ENCODE measurements around the gene S1PR5.

S1PR5 gene

DNA sequence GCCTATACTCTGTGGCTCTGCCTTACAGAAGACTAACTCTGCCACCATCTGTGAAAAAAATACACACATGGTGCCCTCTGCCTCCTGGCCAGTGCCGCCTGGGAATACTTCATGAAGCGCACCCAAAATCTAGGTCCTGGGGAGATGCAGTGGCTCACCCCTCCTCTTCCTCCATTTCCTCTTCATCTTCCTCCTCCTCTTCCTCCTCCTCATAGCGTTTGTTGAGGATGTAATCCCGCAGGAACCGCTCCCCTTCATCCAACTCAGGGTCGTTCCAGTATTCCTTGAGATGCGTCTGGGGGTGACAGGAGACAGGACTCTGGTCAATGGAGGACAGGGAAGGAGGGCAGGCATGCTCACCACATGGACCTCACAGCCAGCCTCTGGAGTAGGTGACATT lies 42.9 kb upstream of the S1PR5 start:
- in situ Hi-C loops (cut with MboI; ENCODE audit: low sequenced_read_pairs, unreplicated experiment), result no loop called here
- DNase-seq (ENCODE audit: low spot score), result no peak
- TF ChIP-seq, protein P1, sequence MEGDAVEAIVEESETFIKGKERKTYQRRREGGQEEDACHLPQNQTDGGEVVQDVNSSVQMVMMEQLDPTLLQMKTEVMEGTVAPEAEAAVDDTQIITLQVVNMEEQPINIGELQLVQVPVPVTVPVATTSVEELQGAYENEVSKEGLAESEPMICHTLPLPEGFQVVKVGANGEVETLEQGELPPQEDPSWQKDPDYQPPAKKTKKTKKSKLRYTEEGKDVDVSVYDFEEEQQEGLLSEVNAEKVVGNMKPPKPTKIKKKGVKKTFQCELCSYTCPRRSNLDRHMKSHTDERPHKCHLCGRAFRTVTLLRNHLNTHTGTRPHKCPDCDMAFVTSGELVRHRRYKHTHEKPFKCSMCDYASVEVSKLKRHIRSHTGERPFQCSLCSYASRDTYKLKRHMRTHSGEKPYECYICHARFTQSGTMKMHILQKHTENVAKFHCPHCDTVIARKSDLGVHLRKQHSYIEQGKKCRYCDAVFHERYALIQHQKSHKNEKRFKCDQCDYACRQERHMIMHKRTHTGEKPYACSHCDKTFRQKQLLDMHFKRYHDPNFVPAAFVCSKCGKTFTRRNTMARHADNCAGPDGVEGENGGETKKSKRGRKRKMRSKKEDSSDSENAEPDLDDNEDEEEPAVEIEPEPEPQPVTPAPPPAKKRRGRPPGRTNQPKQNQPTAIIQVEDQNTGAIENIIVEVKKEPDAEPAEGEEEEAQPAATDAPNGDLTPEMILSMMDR (IDR thresholded peaks at IDR 0.05; ENCODE audit: borderline replicate concordance, control extremely low read depth, extremely low read depth, insufficient read depth, missing control alignments), result no peak

GRCh38 chr19:10557603-10558197 lies 40.5 kb upstream of the S1PR5 start:
- in situ Hi-C loops (cut with MboI; ENCODE audit: low sequenced_read_pairs, unreplicated experiment), result no loop called here
- DNase-seq (ENCODE audit: low spot score), result no peak
- TF ChIP-seq, protein P1 (IDR thresholded peaks at IDR 0.05; ENCODE audit: borderline replicate concordance, control extremely low read depth, extremely low read depth, insufficient read depth, missing control alignments), result no peak

- DNase-seq (ENCODE audit: low spot score), result no peak
- in situ Hi-C loops (cut with MboI; ENCODE audit: low sequenced_read_pairs, unreplicated experiment), result no loop called here
- TF ChIP-seq, protein P1 (IDR thresholded peaks at IDR 0.05; ENCODE audit: borderline replicate concordance, control extremely low read depth, extremely low read depth, insufficient read depth, missing control alignments), result no peak
These were observed 38.3 kb upstream of the S1PR5 start for GRCh38 chr19:10555610-10555973.

- DNase-seq (ENCODE audit: low spot score), result no peak
- TF ChIP-seq, protein P1 (IDR thresholded peaks at IDR 0.05; ENCODE audit: borderline replicate concordance, control extremely low read depth, extremely low read depth, insufficient read depth, missing control alignments), result no peak
- in situ Hi-C loops (cut with MboI; ENCODE audit: low sequenced_read_pairs, unreplicated experiment), result no loop called here
These were observed 37.7 kb upstream of the S1PR5 start for GRCh38 chr19:10554760-10555609.

DNA sequence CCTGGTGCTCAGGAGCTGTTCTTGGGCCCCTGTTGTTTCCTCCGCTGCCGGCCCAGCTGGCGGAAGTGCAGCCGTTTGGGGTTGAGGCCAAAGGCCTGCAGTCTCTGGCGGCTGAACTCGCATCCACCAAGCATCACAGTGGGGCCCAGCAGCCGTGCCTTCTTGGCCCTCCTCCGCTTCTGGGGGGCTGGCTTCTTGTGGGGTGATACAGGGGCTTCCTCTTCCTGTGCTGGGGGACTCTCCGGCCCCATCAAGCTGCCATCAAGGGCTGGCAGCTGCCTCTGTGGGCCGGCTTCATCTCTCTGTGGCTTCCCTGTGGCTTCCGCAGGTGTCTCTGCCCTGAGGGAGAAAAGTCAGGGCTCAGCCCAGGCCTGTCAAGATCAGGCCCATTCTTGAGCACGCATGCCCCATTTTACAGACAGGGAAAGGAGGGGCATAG lies 36.7 kb upstream of the S1PR5 start:
- in situ Hi-C loops (cut with MboI; ENCODE audit: low sequenced_read_pairs, unreplicated experiment), result no loop called here
- TF ChIP-seq, protein P1 (IDR thresholded peaks at IDR 0.05; ENCODE audit: borderline replicate concordance, control extremely low read depth, extremely low read depth, insufficient read depth, missing control alignments), result no peak
- DNase-seq (ENCODE audit: low spot score), result peak; percentile 80

DNA sequence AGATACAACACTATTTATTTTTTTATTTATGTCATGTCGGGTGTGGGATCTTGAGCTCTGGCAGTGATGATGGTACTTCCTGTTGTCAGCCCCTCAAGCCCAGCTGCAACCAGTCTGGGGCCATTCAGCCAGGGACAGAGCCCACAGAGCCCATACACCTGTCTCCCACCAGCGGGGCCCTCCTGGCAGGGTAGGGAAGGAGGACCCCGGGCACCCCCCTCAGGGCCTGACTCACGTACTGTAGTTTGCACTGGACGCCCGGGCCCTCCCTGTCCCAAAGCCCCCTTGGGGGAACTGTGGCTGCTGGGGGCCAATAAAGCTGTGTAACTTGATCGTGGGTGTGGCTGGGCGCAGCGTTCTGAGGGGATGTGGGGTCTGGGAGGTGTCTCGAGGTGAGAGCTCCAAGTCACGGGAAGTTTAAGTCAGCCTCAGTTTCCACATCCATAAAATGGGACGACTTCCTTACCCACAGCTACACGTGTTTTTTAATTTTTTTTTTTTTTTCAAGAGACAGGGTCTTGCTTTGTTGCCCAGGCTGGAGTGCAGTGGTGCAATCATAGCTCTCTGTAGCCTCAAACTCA lies 35.9 kb upstream of the S1PR5 start:
- TF ChIP-seq, protein P1 (IDR thresholded peaks at IDR 0.05; ENCODE audit: borderline replicate concordance, control extremely low read depth, extremely low read depth, insufficient read depth, missing control alignments), result no peak
- in situ Hi-C loops (cut with MboI; ENCODE audit: low sequenced_read_pairs, unreplicated experiment), result no loop called here
- DNase-seq (ENCODE audit: low spot score), result no peak
